Stimulated activated naive CD8-positive, alpha-beta T cell treated with anti-CD3 and anti-CD28 coated beads, Interleukin-15, Interleukin-2, amounts not matched to agents 100 U/mL and 50 U/mL, for 24 hours (primary cell): Measurements from ENCODE around the gene PHLDA1.

Source experiments
- ATAC-seq: fragments of 150-1000 bp; cut with Tn5 transposase; one replicate; pipeline ENCODE4 v1.10.0; 2021
- DNase-seq: peaks from one replicate; pipeline ENCODE4 v3.0.0; 2021

The PHLDA1 gene

GRCh38 chr12:76037130-76038103 is 5.8 kb upstream of the PHLDA1 start:
- no peak for DNase-seq
- ATAC-seq = peak; percentile 76

GRCh38 chr12:76035045-76035444 is 3.5 kb upstream of the PHLDA1 start:
- ATAC-seq = no peak
- DNase-seq = no peak

GRCh38 chr12:76033081-76034011 is 1.8 kb upstream of the PHLDA1 start:
- DNase-seq (no peak), ATAC-seq (no peak)

- ATAC-seq (peak; percentile 11), DNase-seq (peak; percentile 59)
Measured at GRCh38 chr12:76032043-76032981, 736 bp upstream of the PHLDA1 start.

GRCh38 chr12:76031081-76031413 is 529 bp downstream of the PHLDA1 start:
- ATAC-seq (no peak), DNase-seq (no peak)

- ATAC-seq (no peak), DNase-seq (peak; percentile 63)
Measured at GRCh38 chr12:76030341-76031080, 1.1 kb downstream of the PHLDA1 start.

GRCh38 chr12:76029982-76030340 is 1.6 kb downstream of the PHLDA1 start:
- ATAC-seq (no peak), DNase-seq (peak; percentile 33)

GRCh38 chr12:76028571-76029277 is 2.9 kb downstream of the PHLDA1 start:
- no peak for ATAC-seq
- DNase-seq = no peak

- DNase-seq (no peak), ATAC-seq (no peak)
Measured at GRCh38 chr12:76026643-76027063, 4.9 kb downstream of the PHLDA1 start.

GRCh38 chr12:76025601-76026575 is 5.7 kb downstream of the PHLDA1 start:
- DNase-seq (no peak), ATAC-seq (no peak)

GRCh38 chr12:76024942-76025600 is 6.5 kb downstream of the PHLDA1 start:
- ATAC-seq = no peak
- DNase-seq = no peak

GRCh38 chr12:76024102-76024781 is 7.3 kb downstream of the PHLDA1 start:
- no peak for DNase-seq
- ATAC-seq = no peak

GRCh38 chr12:76023069-76023690 is 8.4 kb downstream of the PHLDA1 start:
- DNase-seq (no peak), ATAC-seq (no peak)

GRCh38 chr12:76022506-76022905 is 9.1 kb downstream of the PHLDA1 start:
- DNase-seq (no peak), ATAC-seq (no peak)

GRCh38 chr12:76020731-76021672 is 10.6 kb downstream of the PHLDA1 start:
- DNase-seq = peak; percentile 69
- ATAC-seq = peak; percentile 83

GRCh38 chr12:76020281-76020680 is 11.3 kb downstream of the PHLDA1 start:
- peak; percentile 91 for ATAC-seq

More at GRCh38 chr12:76020281-76020680, 11.3 kb downstream of the PHLDA1 start:
- DNase-seq = peak; percentile 79
